HCT116 (cell line): ENCODE data around the gene TMCC3.
"Not testable (repeated sequence)": the region's sequence is repeated elsewhere in the genome, so short reads cannot be mapped to it uniquely, and the experiment has no call there.

Source experiments
- CEBPB ChIP-seq: IDR thresholded peaks from 2 replicates; pipeline ENCODE4 v1.6.1; 2012; ENCODE audit warnings: low read depth
- CTCF ChIP-seq, 3 experiments: fragments of 200-600 bp in 1 of 3; sonication (generic) in 1 of 3; IDR thresholded peaks in 2 of 3; conservative IDR thresholded peaks in 1 of 3; 2 replicates each; pipeline ENCODE4 v1.5.1; 2012 to 2017; ENCODE audit warnings: low read depth in 2 of 3, low read length in 2 of 3, antibody characterized with exemption in 1 of 3, borderline replicate concordance in 1 of 3, control low read depth in 1 of 3, mild to moderate bottlenecking in 1 of 3, mixed read lengths in 1 of 3, mixed run types in 1 of 3, moderate library complexity in 1 of 3; ENCODE audit not compliant: insufficient read depth in 1 of 3
- ELF1 ChIP-seq: IDR thresholded peaks from 2 replicates; pipeline ENCODE4 v1.6.1; 2012; ENCODE audit warnings: low read depth, borderline replicate concordance
- EZH2 ChIP-seq: fragments of 200-600 bp; sonication (generic); IDR thresholded peaks from 2 replicates; pipeline ENCODE4 v1.6.1; 2017; ENCODE audit warnings: antibody characterized with exemption, mixed run types
- FOSL1 ChIP-seq: IDR thresholded peaks from 2 replicates; pipeline ENCODE4 v1.6.1; 2012; ENCODE audit warnings: low read depth
- POLR2A ChIP-seq: IDR thresholded peaks from 2 replicates; pipeline ENCODE4 v1.7.0; 2011; ENCODE audit warnings: borderline replicate concordance; ENCODE audit not compliant: insufficient read depth, insufficient read length; ENCODE audit errors: extremely low read depth
- POLR2AphosphoS5 ChIP-seq: IDR thresholded peaks from 2 replicates; pipeline ENCODE4 v1.6.1; 2011; ENCODE audit warnings: mild to moderate bottlenecking, low read depth, low read length, moderate library complexity
- RAD21 ChIP-seq: IDR thresholded peaks from 2 replicates; pipeline ENCODE4 v1.6.1; 2012; ENCODE audit warnings: low read depth, mild to moderate bottlenecking
- REST ChIP-seq: IDR thresholded peaks from 2 replicates; pipeline ENCODE4 v1.6.1; 2012; ENCODE audit warnings: low read depth
- SIN3A ChIP-seq: IDR thresholded peaks from 2 replicates; pipeline ENCODE4 v1.6.1; 2012; ENCODE audit warnings: low read depth
- ZNF274 ChIP-seq: fragments of 200-500 bp; sonication (Bioruptor generic); IDR thresholded peaks from 2 replicates; pipeline ENCODE4 v1.6.1; 2014; ENCODE audit warnings: mild to moderate bottlenecking, low read depth, low read length, inconsistent platforms
- TF ChIP-seq, protein P1 (sequence below): IDR thresholded peaks from 2 replicates; pipeline ENCODE4 v1.6.1; 2012

GRCh38 chr12:94592723-94593122 is 57.6 kb downstream of the TMCC3 start:
- not testable (repeated sequence) for TF ChIP-seq CTCF (IDR thresholded peaks at IDR 0.05 in 2 of 3, conservative IDR thresholded peaks at IDR 0.05 in 1 of 3; ENCODE audit: borderline replicate concordance in 1 of 3, insufficient read depth in 1 of 3, low read depth in 2 of 3, low read length in 2 of 3); POLR2AphosphoS5; ELF1; SIN3A; POLR2A; ZNF274; REST; FOSL1; EZH2; RAD21; CEBPB
- TF ChIP-seq, protein P1, sequence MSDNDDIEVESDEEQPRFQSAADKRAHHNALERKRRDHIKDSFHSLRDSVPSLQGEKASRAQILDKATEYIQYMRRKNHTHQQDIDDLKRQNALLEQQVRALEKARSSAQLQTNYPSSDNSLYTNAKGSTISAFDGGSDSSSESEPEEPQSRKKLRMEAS: not testable (repeated sequence)
